Activated T-helper 1 cell treated with Interleukin-2 at 50 U/mL for 16 hours (primary cell): ENCODE measurements around the gene DAZAP1.

Experiments
- DNase-seq: peaks from one replicate; pipeline ENCODE4 v3.0.0-alpha.2; 2020; ENCODE audit warnings: low read depth

The DAZAP1 gene

GRCh38 chr19:1445185-1445931, 38.0 kb downstream of the DAZAP1 start:
- peak; percentile 67 for DNase-seq

GRCh38 chr19:1445932-1446712, 38.7 kb downstream of the DAZAP1 start:
- DNase-seq, result no peak

- DNase-seq, result no peak
Observed at GRCh38 chr19:1446713-1447481, 39.5 kb downstream of the DAZAP1 start.

GRCh38 chr19:1447504-1447903, 40.1 kb downstream of the DAZAP1 start:
- DNase-seq, result no peak

- DNase-seq, result no peak
Observed at GRCh38 chr19:1447944-1448343, 40.6 kb downstream of the DAZAP1 start.

GRCh38 chr19:1449467-1450442, 42.4 kb downstream of the DAZAP1 start, which contains the start of gene APC2:
TSS of gene APC2 (plus strand) at chr19:1450121. CDS start at chr19:1453002, 2,881 bp downstream.
- DNase-seq, result no peak

GRCh38 chr19:1450735-1451731, 43.6 kb downstream of the DAZAP1 start:
- no peak for DNase-seq

- DNase-seq, result no peak
Observed at GRCh38 chr19:1451916-1452801, 44.8 kb downstream of the DAZAP1 start.

GRCh38 chr19:1452802-1453524, 45.6 kb downstream of the DAZAP1 start:
- no peak for DNase-seq

GRCh38 chr19:1453525-1454364, 46.4 kb downstream of the DAZAP1 start:
- no peak for DNase-seq

GRCh38 chr19:1455002-1455335, 47.6 kb downstream of the DAZAP1 start:
- DNase-seq, result no peak

GRCh38 chr19:1455336-1456120, 48.1 kb downstream of the DAZAP1 start:
- DNase-seq, result no peak

- DNase-seq, result no peak
Observed at GRCh38 chr19:1456121-1456900, 48.9 kb downstream of the DAZAP1 start.

- DNase-seq, result no peak
Observed at GRCh38 chr19:1457031-1457739, 49.8 kb downstream of the DAZAP1 start.

GRCh38 chr19:1457892-1458291, 50.5 kb downstream of the DAZAP1 start:
- no peak for DNase-seq
